K562 (cell line): ENCODE measurements around the gene HAGHL. TPM values are rescaled to one million over a fixed set of nuclear protein-coding genes. Genes with fewer than 3 reads are reported as not detected.

ENCODE experiments used
- ATF7 ChIP-seq: fragments of 450-650 bp; IDR thresholded peaks from 2 replicates; pipeline ENCODE4 v1.7.1; 2014; ENCODE audit warnings: mild to moderate bottlenecking, moderate library complexity
- DIDO1 ChIP-seq: fragments of 450-650 bp; IDR thresholded peaks from 2 replicates; pipeline ENCODE4 v1.6.1; 2016; ENCODE audit warnings: low read depth, missing biosample characterization, missing genetic modification characterization
- ELK1 ChIP-seq: sonication (generic); formaldehyde crosslinking; IDR thresholded peaks from 2 replicates; pipeline ENCODE4 v1.8.1; 2022; ENCODE audit warnings: missing genetic modification reagents
- HMGN3 ChIP-seq: IDR thresholded peaks from 2 replicates; pipeline ENCODE4 v1.6.1; 2011; ENCODE audit warnings: borderline replicate concordance, low read depth, mild to moderate bottlenecking, mixed read lengths, low read length; ENCODE audit not compliant: insufficient read length; ENCODE audit errors: extremely low read depth
- IFI16 ChIP-seq: fragments of 250-450 bp; sonication (Bioruptor Pico); IDR thresholded peaks from 2 replicates; pipeline ENCODE4 v2.1.2; 2022; ENCODE audit warnings: mild to moderate bottlenecking, inconsistent platforms
- MGA ChIP-seq: fragments of 450-650 bp; IDR thresholded peaks from 2 replicates; pipeline ENCODE4 v1.6.1; 2016; ENCODE audit warnings: mild to moderate bottlenecking, moderate library complexity
- POLR2A ChIP-seq: fragments of 450-650 bp; conservative IDR thresholded peaks from 2 replicates; pipeline ENCODE4 v1.6.1; 2016
- SIN3B ChIP-seq: fragments of 450-650 bp; IDR thresholded peaks from 2 replicates; pipeline ENCODE4 v1.6.1; 2017; ENCODE audit warnings: low read depth, mild to moderate bottlenecking, moderate library complexity
- SP2 ChIP-seq: IDR thresholded peaks from 2 replicates; pipeline ENCODE4 v1.6.1; 2011; ENCODE audit warnings: mild to moderate bottlenecking, low read depth, low read length, moderate library complexity; ENCODE audit not compliant: poor library complexity, severe bottlenecking; ENCODE audit errors: extremely low read depth
- TOE1 ChIP-seq, 2 experiments: fragments of 450-650 bp in 1 of 2; sonication (generic) in 1 of 2; formaldehyde crosslinking in 1 of 2; IDR thresholded peaks; 2 replicates each; pipeline versions ENCODE4 v1.7.1 to v1.8.0; 2016 to 2022; ENCODE audit warnings: borderline replicate concordance in 2 of 2, mild to moderate bottlenecking in 2 of 2, antibody characterized with exemption in 1 of 2, inconsistent platforms in 1 of 2, low read depth in 1 of 2, missing genetic modification reagents in 1 of 2, moderate library complexity in 1 of 2
- ZBTB33 ChIP-seq: sonication (generic); formaldehyde crosslinking; IDR thresholded peaks from 2 replicates; pipeline ENCODE4 v1.8.1; 2023; ENCODE audit warnings: mild to moderate bottlenecking, missing genetic modification reagents
- polyA plus RNA-seq, 8 experiments: library from polyadenylated mRNA; depleted of rRNA in 4 of 8; stranded (reverse) in 5 of 8; unstranded in 3 of 8; fragments of >200 nt; fragmentation: Nextera tagmentation in 2 of 8; fragmentation: Illumina TruSeq in 1 of 8; extraction: Ambion mirVana in 2 of 8; extraction: Trizol in 1 of 8; gene quantifications; 2 replicates each; pipeline versions ENCODE4 v1.2.1 to v1.2.3, GENCODE V29; 2011 to 2014; ENCODE audit warnings: inconsistent platforms in 1 of 8, missing spikeins in 1 of 8
- total RNA-seq, 7 experiments: library from RNA; depleted of rRNA in 6 of 7; stranded (reverse); fragments of >200 nt in 6 of 7; fragmentation: Illumina TruSeq in 2 of 7; extraction: Trizol in 2 of 7; gene quantifications; 2 replicates each; pipeline versions ENCODE4 v1.2.1 to v1.2.3, GENCODE V29; 2011 to 2021; ENCODE audit warnings: low replicate concordance in 1 of 7

The HAGHL gene
- total and polyA plus RNA-seq, 9 of the 15 experiments (the other 6 are each of a cell fraction or from before 2014, with no cell fraction given): 0.31 to 83.4 (median 20.7) TPM

- TF ChIP-seq MGA (peak; percentile 63), HMGN3 (peak; percentile 14), DIDO1 (tag) (no peak), ZBTB33 (CRISPR knock-in tag) (peak; percentile 54; the same call in 1 of the 2 replicates), SIN3B (peak; percentile 87), ELK1 (no peak), TOE1 (IDR thresholded peaks at IDR 0.05; ENCODE audit: borderline replicate concordance) (no peak), TOE1 (CRISPR knock-in tag; IDR thresholded peaks at IDR 0.05; ENCODE audit: borderline replicate concordance, low read depth) (no peak), POLR2A (peak; percentile 59; the same call in 1 of the 2 replicates), SP2 (peak; percentile 54), IFI16 (CRISPR knock-in tag) (no peak), ATF7 (peak; percentile 75)
Observed at GRCh38 chr16:684071-684794, 42.7 kb upstream of the HAGHL start, which contains the start of gene JMJD8 (continued).
